H9 (cell line): ENCODE measurements around the gene SUV39H2. TPM values are rescaled to one million over a fixed set of nuclear protein-coding genes. Genes with fewer than 3 reads are reported as not detected.

ENCODE experiments used
- DNase-seq: peaks from one replicate; pipeline ENCODE4 v3.0.0-alpha.2; 2017
- H2AFZ ChIP-seq: one replicate; pipeline ENCODE4 v1.6.1; 2013; ENCODE audit warnings: mild to moderate bottlenecking, low read length, control low read depth, moderate library complexity
- H2AK5ac ChIP-seq: 2 replicates; pipeline ENCODE4 v1.6.1; 2013; ENCODE audit warnings: low read length, control low read depth, mixed read lengths; ENCODE audit not compliant: insufficient read length
- H2BK120ac ChIP-seq: one replicate; pipeline ENCODE4 v1.6.1; 2013; ENCODE audit warnings: low read depth, mild to moderate bottlenecking, low read length, control low read depth, inconsistent platforms; ENCODE audit not compliant: poor library complexity, severe bottlenecking
- H2BK12ac ChIP-seq: 2 replicates; pipeline ENCODE4 v1.6.1; 2013; ENCODE audit warnings: low read length, control low read depth, mixed read lengths, low read depth; ENCODE audit not compliant: insufficient read length
- H2BK15ac ChIP-seq: 2 replicates; pipeline ENCODE4 v1.6.1; 2013; ENCODE audit warnings: low read depth, low read length, control low read depth
- H2BK20ac ChIP-seq: one replicate; pipeline ENCODE4 v1.6.1; 2013; ENCODE audit warnings: low read depth, mild to moderate bottlenecking, low read length, control low read depth, inconsistent platforms; ENCODE audit not compliant: poor library complexity, severe bottlenecking
- H2BK5ac ChIP-seq: 2 replicates; pipeline ENCODE4 v1.6.1; 2013; ENCODE audit warnings: low read length, control low read depth, mixed read lengths; ENCODE audit not compliant: insufficient read length
- H3K14ac ChIP-seq: 2 replicates; pipeline ENCODE4 v1.6.1; 2013; ENCODE audit warnings: low read length, control low read depth; ENCODE audit not compliant: insufficient read depth
- H3K18ac ChIP-seq: 2 replicates; pipeline ENCODE4 v1.6.1; 2013; ENCODE audit warnings: low read depth, mild to moderate bottlenecking, mixed read lengths, low read length, control low read depth; ENCODE audit not compliant: insufficient read length
- H3K23ac ChIP-seq: 2 replicates; pipeline ENCODE4 v1.6.1; 2013; ENCODE audit warnings: low read length, control low read depth, mixed read lengths, low read depth; ENCODE audit not compliant: insufficient read length
- H3K23me2 ChIP-seq: 2 replicates; pipeline ENCODE4 v1.6.1; 2013; ENCODE audit warnings: low read depth, mild to moderate bottlenecking, mixed read lengths, low read length, control low read depth; ENCODE audit not compliant: insufficient read length, poor library complexity, severe bottlenecking
- H3K27ac ChIP-seq: 2 replicates; pipeline ENCODE4 v1.5.1; 2013; ENCODE audit warnings: low read length, control low read depth, mixed read lengths, low read depth; ENCODE audit not compliant: insufficient read length
- H3K27me3 ChIP-seq: 2 replicates; pipeline ENCODE4 v1.6.1; 2013; ENCODE audit warnings: low read length, control low read depth, inconsistent platforms; ENCODE audit not compliant: insufficient read depth
- H3K4ac ChIP-seq: 2 replicates; pipeline ENCODE4 v1.6.1; 2013; ENCODE audit warnings: low read depth, mild to moderate bottlenecking, control low read depth, inconsistent platforms, low read length, moderate library complexity
- H3K4me1 ChIP-seq: 2 replicates; pipeline ENCODE4 v1.6.1; 2013; ENCODE audit warnings: low read length, control low read depth, inconsistent platforms; ENCODE audit not compliant: insufficient read depth
- H3K4me2 ChIP-seq: 2 replicates; pipeline ENCODE4 v1.6.1; 2013; ENCODE audit warnings: low read length, control low read depth, mixed read lengths; ENCODE audit not compliant: insufficient read length, insufficient read depth
- H3K56ac ChIP-seq: 2 replicates; pipeline ENCODE4 v1.6.1; 2013; ENCODE audit warnings: low read depth, mild to moderate bottlenecking, mixed read lengths, low read length, control low read depth; ENCODE audit not compliant: insufficient read length
- H3K79me1 ChIP-seq: 2 replicates; pipeline ENCODE4 v1.6.1; 2013; ENCODE audit warnings: low read depth, mild to moderate bottlenecking, moderate library complexity, low read length, control low read depth, inconsistent platforms; ENCODE audit not compliant: insufficient read depth, poor library complexity, severe bottlenecking
- H3K79me2 ChIP-seq: 2 replicates; pipeline ENCODE4 v1.6.1; 2013; ENCODE audit warnings: low read length, control low read depth, inconsistent platforms; ENCODE audit not compliant: insufficient read depth
- H3K9ac ChIP-seq: 2 replicates; pipeline ENCODE4 v1.6.1; 2013; ENCODE audit warnings: low read length, control low read depth, mixed read lengths; ENCODE audit not compliant: insufficient read length; ENCODE audit errors: extremely low read depth
- H3K9me3 ChIP-seq: one replicate; pipeline ENCODE4 v1.6.1; 2013; ENCODE audit warnings: low read depth, low read length, inconsistent platforms; ENCODE audit not compliant: control insufficient read depth
- H3T11ph ChIP-seq: one replicate; pipeline ENCODE4 v1.6.1; 2013; ENCODE audit warnings: mild to moderate bottlenecking, low read length, control low read depth, inconsistent platforms
- H4K20me1 ChIP-seq: one replicate; pipeline ENCODE4 v1.6.1; 2013; ENCODE audit not compliant: control insufficient read depth, insufficient read length, insufficient read depth
- H4K5ac ChIP-seq: 2 replicates; pipeline ENCODE4 v1.6.1; 2013; ENCODE audit warnings: low read depth, mild to moderate bottlenecking, mixed read lengths, low read length, control low read depth; ENCODE audit not compliant: insufficient read length
- H4K8ac ChIP-seq: replicated peaks from 2 replicates; pipeline ENCODE4 v1.6.1; 2013; ENCODE audit warnings: low read length, control low read depth, mixed read lengths, low read depth; ENCODE audit not compliant: insufficient read length
- H4K91ac ChIP-seq: 2 replicates; pipeline ENCODE4 v1.6.1; 2013; ENCODE audit warnings: low read depth, mild to moderate bottlenecking, moderate library complexity, mixed read lengths, low read length, control low read depth; ENCODE audit not compliant: insufficient read length
- H3K27ac Mint-ChIP-seq, 3 experiments: 2 replicates in 2 of 3; 3 replicates in 1 of 3; pipeline ENCODE4 v1.8.0; 2020 to 2021; ENCODE audit warnings: mixed read lengths in 3 of 3, mild to moderate bottlenecking in 1 of 3, moderate library complexity in 1 of 3
- H3K27me3 Mint-ChIP-seq: 2 replicates; pipeline ENCODE4 v1.8.0; 2021; ENCODE audit warnings: low read depth, mild to moderate bottlenecking, moderate library complexity, mixed read lengths
- H3K36me3 Mint-ChIP-seq, 3 experiments: 2 replicates in 2 of 3; 3 replicates in 1 of 3; pipeline ENCODE4 v1.8.0; 2020 to 2021; ENCODE audit warnings: low read depth in 3 of 3, mixed read lengths in 3 of 3; ENCODE audit not compliant: insufficient read depth in 1 of 3
- H3K4me1 Mint-ChIP-seq, 2 experiments: 2 replicates each; pipeline ENCODE4 v1.8.0; 2020; ENCODE audit warnings: mixed read lengths in 2 of 2
- H3K4me3 Mint-ChIP-seq, 2 experiments: 2 replicates in 1 of 2; 3 replicates in 1 of 2; pipeline ENCODE4 v1.8.0; 2020 to 2021; ENCODE audit warnings: mild to moderate bottlenecking in 2 of 2, mixed read lengths in 2 of 2, moderate library complexity in 1 of 2
- H3K9me3 Mint-ChIP-seq, 2 experiments: 2 replicates in 1 of 2; 3 replicates in 1 of 2; pipeline ENCODE4 v1.8.0; 2020; ENCODE audit warnings: mild to moderate bottlenecking in 2 of 2, mixed read lengths in 2 of 2, moderate library complexity in 1 of 2
- WGBS: extraction: QIAGEN DNeasy Blood & Tissue Kit; methylation state at CpG from one replicate; pipeline ENCODE4 v1.1.7; 2013; ENCODE audit warnings: missing lambda C conversion rate, low lambda C conversion rate, mixed read lengths; ENCODE audit not compliant: insufficient read length; ENCODE audit errors: extremely low coverage; 5-methylcytosine and 5-hydroxymethylcytosine counted together
- total RNA-seq: library from RNA; stranded (reverse); gene quantifications from 2 replicates; pipeline ENCODE4 v1.2.1, GENCODE V29; 2021
- TF ChIP-seq, protein P1 (sequence below): fragments of 200-600 bp; sonication (generic); conservative IDR thresholded peaks from 3 replicates; pipeline ENCODE4 v1.8.0; 2021; ENCODE audit warnings: antibody characterized with exemption, mild to moderate bottlenecking

SUV39H2 gene
- total RNA-seq, 1 experiment from 2014 or later = 59.7 TPM

DNA sequence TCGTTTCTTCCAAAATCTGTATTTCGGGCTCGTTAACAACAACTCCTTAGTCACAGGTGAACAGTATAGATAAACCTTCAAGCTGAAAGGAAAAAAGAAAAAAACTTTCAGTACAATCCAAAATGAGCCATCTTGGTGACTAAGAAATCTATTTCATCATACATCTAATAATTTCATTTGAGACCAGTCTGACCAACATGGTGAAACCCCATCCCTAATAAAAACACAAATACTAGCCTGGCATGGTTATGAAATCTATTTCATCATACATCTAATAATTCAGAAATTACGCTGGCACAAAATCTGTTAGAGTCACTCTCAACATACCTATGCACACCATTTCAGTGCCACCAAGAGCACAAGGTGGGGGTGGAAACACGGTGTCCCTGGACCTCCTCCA is 66.4 kb downstream of the SUV39H2 start:
- Histone ChIP-seq H4K8ac (no peak overlapping the region), H3K27me3 (no peaks in the 10 kb centered on the region), H3K4me2 (no peak overlapping the region), H2BK15ac (no peak overlapping the region), H3K27ac (no peak overlapping the region), H2AFZ (no peak overlapping the region), H3K79me2 (no peaks in the 10 kb centered on the region), H2BK120ac (no peak overlapping the region), H3K9ac (no peak overlapping the region), H3K56ac (no peak overlapping the region), H2AK5ac (no peak overlapping the region), H3K18ac (no peak overlapping the region), H3K23me2 (no peaks in the 10 kb centered on the region), H3T11ph (no peak overlapping the region), H4K5ac (no peak overlapping the region), H2BK5ac (no peak overlapping the region), H3K9me3 (no peaks in the 10 kb centered on the region), H4K20me1 (no peaks in the 10 kb centered on the region), H3K79me1 (no peaks in the 10 kb centered on the region), H2BK20ac (no peak overlapping the region), H3K4ac (no peak overlapping the region), H2BK12ac (no peak overlapping the region), H4K91ac (no peak overlapping the region), H3K4me1 (no peaks in the 10 kb centered on the region), H3K14ac (no peak overlapping the region), H3K23ac (no peak overlapping the region)
- Mint-ChIP-seq H3K9me3 (no peaks in the 10 kb centered on the region), H3K4me3 (no peak overlapping the region), H3K27ac (no peak overlapping the region), H3K4me1 (no peaks in the 10 kb centered on the region), H3K27me3 (no peaks in the 10 kb centered on the region), H3K36me3 (peaks cover 13 to 55% (median 34%) of the 10 kb centered on the region in 3 experiments)
- 100% methylated on average over 1 of the region's 5 CpGs for WGBS
- no peak for DNase-seq
- TF ChIP-seq, protein P1, sequence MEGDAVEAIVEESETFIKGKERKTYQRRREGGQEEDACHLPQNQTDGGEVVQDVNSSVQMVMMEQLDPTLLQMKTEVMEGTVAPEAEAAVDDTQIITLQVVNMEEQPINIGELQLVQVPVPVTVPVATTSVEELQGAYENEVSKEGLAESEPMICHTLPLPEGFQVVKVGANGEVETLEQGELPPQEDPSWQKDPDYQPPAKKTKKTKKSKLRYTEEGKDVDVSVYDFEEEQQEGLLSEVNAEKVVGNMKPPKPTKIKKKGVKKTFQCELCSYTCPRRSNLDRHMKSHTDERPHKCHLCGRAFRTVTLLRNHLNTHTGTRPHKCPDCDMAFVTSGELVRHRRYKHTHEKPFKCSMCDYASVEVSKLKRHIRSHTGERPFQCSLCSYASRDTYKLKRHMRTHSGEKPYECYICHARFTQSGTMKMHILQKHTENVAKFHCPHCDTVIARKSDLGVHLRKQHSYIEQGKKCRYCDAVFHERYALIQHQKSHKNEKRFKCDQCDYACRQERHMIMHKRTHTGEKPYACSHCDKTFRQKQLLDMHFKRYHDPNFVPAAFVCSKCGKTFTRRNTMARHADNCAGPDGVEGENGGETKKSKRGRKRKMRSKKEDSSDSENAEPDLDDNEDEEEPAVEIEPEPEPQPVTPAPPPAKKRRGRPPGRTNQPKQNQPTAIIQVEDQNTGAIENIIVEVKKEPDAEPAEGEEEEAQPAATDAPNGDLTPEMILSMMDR = no peak
